ENCODE results near the gene ZNF223. TPM values are rescaled to one million over a fixed set of nuclear protein-coding genes. Genes with fewer than 3 reads are reported as not detected.

ZNF223 gene
- polyA plus RNA-seq, 1 experiment = 2.1 TPM

GRCh38 chr19:44050740-44051649 is 841 bp upstream of the ZNF223 start:
- peaks cover 2% of the 10 kb centered on the region; the same call in 1 of the 2 replicates for H3K36me3 ChIP-seq (ENCODE audit: control insufficient read depth, insufficient read depth, low read length)
- DNase-seq (ENCODE audit: low read depth) = no peak
- no peak for TF ChIP-seq CTCF (IDR thresholded peaks at IDR 0.05; ENCODE audit: insufficient read depth, low read depth, low read length)
- ChIA-PET POLR2A (interaction anchor here (0.6 kb wide), 1 partner anchor 573 kb away, joined by 4 read pairs; no protein-coding TSS in a partner anchor), CTCF (no interaction called here)
- no peaks in the 10 kb centered on the region for H3K27me3 ChIP-seq (ENCODE audit: control insufficient read depth, insufficient read depth, low read length)
- peak overlapping the region; percentile 98 for H3K4me3 ChIP-seq (ENCODE audit: low read depth, low read length)

- ChIA-PET CTCF (no interaction called here), POLR2A (no interaction called here)
- no peak for DNase-seq (ENCODE audit: low read depth)
- Histone ChIP-seq H3K27me3 (ENCODE audit: control insufficient read depth, insufficient read depth, low read length) (no peaks in the 10 kb centered on the region), H3K36me3 (ENCODE audit: control insufficient read depth, insufficient read depth, low read length) (peaks cover 12% of the 10 kb centered on the region), H3K4me3 (ENCODE audit: low read depth, low read length) (no peak overlapping the region)
- no peak for TF ChIP-seq CTCF (IDR thresholded peaks at IDR 0.05; ENCODE audit: insufficient read depth, low read depth, low read length)
Measured at GRCh38 chr19:44055870-44056269, 4.0 kb downstream of the ZNF223 start.

- Histone ChIP-seq H3K4me3 (ENCODE audit: low read depth, low read length) (no peak overlapping the region), H3K36me3 (ENCODE audit: control insufficient read depth, insufficient read depth, low read length) (peaks cover 22% of the 10 kb centered on the region), H3K27me3 (ENCODE audit: control insufficient read depth, insufficient read depth, low read length) (no peaks in the 10 kb centered on the region)
- no peak for TF ChIP-seq CTCF (IDR thresholded peaks at IDR 0.05; ENCODE audit: insufficient read depth, low read depth, low read length)
- no peak for DNase-seq (ENCODE audit: low read depth)
- ChIA-PET POLR2A (no interaction called here), CTCF (interaction anchor here (1.5 kb wide), 1 partner anchor 11 kb away, joined by 5 read pairs; no protein-coding TSS in a partner anchor)
Measured at GRCh38 chr19:44059229-44059628, 7.4 kb downstream of the ZNF223 start.

- Histone ChIP-seq H3K4me3 (ENCODE audit: low read depth, low read length) (no peak overlapping the region), H3K36me3 (ENCODE audit: control insufficient read depth, insufficient read depth, low read length) (peaks cover 20% of the 10 kb centered on the region), H3K27me3 (ENCODE audit: control insufficient read depth, insufficient read depth, low read length) (no peaks in the 10 kb centered on the region)
- ChIA-PET POLR2A (no interaction called here), CTCF (interaction anchor here (1.0 kb wide), 1 partner anchor 9 kb away, joined by 3 read pairs; no protein-coding TSS in a partner anchor)
- no peak for TF ChIP-seq CTCF (IDR thresholded peaks at IDR 0.05; ENCODE audit: insufficient read depth, low read depth, low read length)
- DNase-seq (ENCODE audit: low read depth) = no peak
Measured at GRCh38 chr19:44061038-44061437, 9.2 kb downstream of the ZNF223 start.

- no peak for DNase-seq (ENCODE audit: low read depth)
- no peak for TF ChIP-seq CTCF (IDR thresholded peaks at IDR 0.05; ENCODE audit: insufficient read depth, low read depth, low read length)
- peaks cover 13% of the 10 kb centered on the region for H3K36me3 ChIP-seq (ENCODE audit: control insufficient read depth, insufficient read depth, low read length)
- ChIA-PET POLR2A (no interaction called here), CTCF (no interaction called here)
- H3K4me3 ChIP-seq (ENCODE audit: low read depth, low read length) = no peak overlapping the region
- no peaks in the 10 kb centered on the region for H3K27me3 ChIP-seq (ENCODE audit: control insufficient read depth, insufficient read depth, low read length)
Measured at GRCh38 chr19:44066305-44066704, 14.5 kb downstream of the ZNF223 start.
